Small intestine (tissue), 7 donors: ENCODE data around the gene ZNF460. TPM values are rescaled to one million over a fixed set of nuclear protein-coding genes. Genes with fewer than 3 reads are reported as not detected.
"Not testable (repeated sequence)": the region's sequence is repeated elsewhere in the genome, so short reads cannot be mapped to it uniquely, and the experiment has no call there.

Experiments used
- DNase-seq, 2 donors: peaks; one replicate each; pipeline versions ENCODE4 v3.0.0 to v3.0.0-alpha.2; 2013
- FAIRE-seq: peaks from 2 replicates; lab custom pipeline; 2012; peaks lifted over from hg19 to GRCh38; lab: Jason Lieb, UNC
- H3K27ac ChIP-seq, 3 donors: one replicate each; pipeline ENCODE4 v1.5.1; 2013; ENCODE audit warnings: low read length in 2 of 3, mild to moderate bottlenecking in 2 of 3, control low read depth in 1 of 3, inconsistent platforms in 1 of 3, low read depth in 1 of 3, moderate library complexity in 1 of 3
- H3K27me3 ChIP-seq, 3 donors: one replicate each; pipeline ENCODE4 v1.6.1; 2013; ENCODE audit warnings: low read length in 3 of 3, inconsistent platforms in 1 of 3; ENCODE audit not compliant: control insufficient read depth in 3 of 3, insufficient read depth in 3 of 3
- H3K36me3 ChIP-seq, 3 donors: one replicate each; pipeline ENCODE4 v1.6.1; 2013; ENCODE audit warnings: low read length in 3 of 3, inconsistent platforms in 1 of 3, low read depth in 1 of 3, mild to moderate bottlenecking in 1 of 3, moderate library complexity in 1 of 3; ENCODE audit not compliant: control insufficient read depth in 3 of 3, insufficient read depth in 2 of 3
- H3K4me1 ChIP-seq, 3 donors: one replicate each; pipeline ENCODE4 v1.6.1; 2013; ENCODE audit warnings: low read length in 2 of 3, inconsistent platforms in 1 of 3, low read depth in 1 of 3, mild to moderate bottlenecking in 1 of 3, moderate library complexity in 1 of 3; ENCODE audit not compliant: control insufficient read depth in 3 of 3, insufficient read depth in 2 of 3
- H3K4me3 ChIP-seq, 3 donors: one replicate each; pipeline ENCODE4 v1.5.1; 2013; ENCODE audit warnings: low read length in 3 of 3, control low read depth in 1 of 3, inconsistent platforms in 1 of 3, low read depth in 1 of 3, mild to moderate bottlenecking in 1 of 3, moderate library complexity in 1 of 3
- H3K9me3 ChIP-seq, 2 donors: one replicate each; pipeline ENCODE4 v1.6.1; 2013; ENCODE audit warnings: low read depth in 1 of 2, low read length in 1 of 2; ENCODE audit not compliant: control insufficient read depth in 2 of 2, insufficient read depth in 1 of 2
- WGBS, 3 donors: extraction: QIAGEN DNeasy Blood & Tissue Kit; methylation state at CpG; one replicate each; pipeline ENCODE4 v1.1.7; 2013; 5-methylcytosine and 5-hydroxymethylcytosine counted together
- polyA plus RNA-seq, 4 donors: library from polyadenylated mRNA; stranded (reverse) in 3 of 4; unstranded in 1 of 4; fragments of 200-250 nt in 3 of 4; fragments of 120-200 nt in 1 of 4; gene quantifications; one replicate each; pipeline versions ENCODE4 v1.2.1 to v1.2.3, GENCODE V29; 2013
- donor health status: healthy with polysubstance abuse.
- donor health status: control.
- donor health status: control.
- donor health status: Bipolar disorder and iron deficiency.
- donor health status: healthy.

ZNF460 gene
- polyA plus RNA-seq, 4 donors: 0.27 to 2.9 (median 1.5) TPM

DNA sequence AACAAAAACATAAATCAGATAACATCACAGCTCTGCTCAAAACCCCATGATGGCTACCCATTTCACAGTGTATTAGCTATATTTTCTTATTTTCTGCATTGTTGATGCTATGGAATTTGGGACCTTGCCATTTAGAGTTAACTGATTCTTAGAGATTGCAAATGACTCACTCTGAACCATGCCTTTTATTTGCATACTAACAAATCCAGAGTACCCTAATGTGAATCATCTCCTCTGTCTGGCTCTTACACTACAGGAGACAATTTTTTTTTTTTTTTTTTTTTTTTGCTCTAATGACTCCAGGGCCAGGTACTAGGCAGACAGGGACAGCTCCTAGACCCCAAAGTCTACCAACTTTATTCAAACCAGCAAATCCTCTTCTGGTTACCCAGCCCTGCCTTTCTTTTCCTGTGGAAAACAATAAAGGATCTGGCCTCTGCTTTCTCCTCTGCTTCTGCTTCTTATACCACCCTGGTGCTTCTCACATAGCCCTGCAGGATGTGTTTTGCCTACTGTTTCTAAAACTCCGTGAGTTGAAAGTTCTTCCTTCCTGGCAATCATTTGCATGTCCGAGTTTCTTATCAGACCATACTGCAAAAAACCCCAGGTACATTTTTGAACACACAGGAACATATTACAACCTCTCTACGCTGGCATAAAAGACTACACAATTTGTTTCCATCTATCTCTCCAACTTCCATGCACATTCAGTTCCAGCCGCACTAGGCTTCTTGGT is 10.6 kb upstream of the ZNF460 start:
- peaks cover 0 to 7% (median 0%) of the 10 kb centered on the region in 3 donors for H3K36me3 ChIP-seq
- peak overlapping the region in 1 of 3 donors; percentile 17 for H3K27ac ChIP-seq
- DNase-seq: no peak
- 72 to 88% (median 86%) methylated on average over 4 of the region's 4 CpGs for WGBS, 3 donors
- H3K27me3 ChIP-seq: no peaks in the 10 kb centered on the region
- FAIRE-seq: no peak
- H3K4me3 ChIP-seq: no peak overlapping the region
- no peaks in the 10 kb centered on the region for H3K4me1 ChIP-seq
- no peaks in the 10 kb centered on the region for H3K9me3 ChIP-seq

DNA sequence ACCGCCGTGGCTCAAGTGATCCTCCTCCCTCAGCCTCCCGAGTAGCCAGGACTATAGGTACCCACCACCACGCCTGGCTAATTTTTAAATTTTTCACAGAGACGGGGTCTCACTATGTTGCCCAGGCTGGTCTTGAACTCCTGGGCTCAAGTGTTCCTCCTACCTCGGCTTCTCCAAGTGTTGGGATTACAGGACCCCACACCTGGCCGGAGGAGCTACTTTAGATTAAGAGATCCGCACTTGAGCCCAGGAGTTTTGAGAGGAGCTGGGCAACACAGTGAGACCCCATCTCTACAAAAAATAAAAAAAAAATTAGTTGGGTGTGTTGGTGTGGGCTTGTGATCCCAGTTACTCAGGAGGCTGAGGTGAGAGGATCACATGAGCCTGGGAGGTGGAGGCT is 9.0 kb upstream of the ZNF460 start:
- 94 to 97% (median 96%) methylated on average over 8 of the region's 8 CpGs for WGBS, 3 donors
- Histone ChIP-seq H3K4me3 (no peak overlapping the region), H3K27me3 (no peaks in the 10 kb centered on the region), H3K27ac (no peak overlapping the region), H3K4me1 (no peaks in the 10 kb centered on the region), H3K36me3 (peaks cover 0 to 7% (median 0%) of the 10 kb centered on the region in 3 donors), H3K9me3 (no peaks in the 10 kb centered on the region)
- DNase-seq: no peak
- no peak for FAIRE-seq

DNA sequence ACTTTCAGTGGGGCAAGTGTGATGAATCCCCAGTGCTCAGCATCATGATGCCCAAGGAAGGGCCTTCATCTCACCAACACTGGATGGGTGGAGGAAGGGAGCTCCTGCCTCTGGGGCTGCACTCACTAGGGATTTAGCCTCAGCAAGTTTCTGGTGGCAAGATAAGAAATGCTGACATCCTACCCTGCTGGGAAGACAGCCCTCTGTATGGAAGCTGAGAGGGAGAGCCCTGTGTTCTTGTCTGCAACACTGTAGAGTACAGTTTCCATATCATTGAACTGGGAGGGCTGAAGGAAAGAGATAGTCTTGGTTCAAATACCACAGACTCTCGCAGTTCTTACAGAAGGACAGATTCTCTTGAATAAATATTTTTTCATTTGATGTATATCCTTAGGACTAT is 7.3 kb upstream of the ZNF460 start:
- Histone ChIP-seq H3K36me3 (peaks cover 0 to 7% (median 0%) of the 10 kb centered on the region in 3 donors), H3K27ac (no peak overlapping the region), H3K27me3 (no peaks in the 10 kb centered on the region), H3K9me3 (no peaks in the 10 kb centered on the region), H3K4me3 (no peak overlapping the region), H3K4me1 (no peaks in the 10 kb centered on the region)
- no peak for DNase-seq
- WGBS, 3 donors: 84 to 100% (median 100%) methylated on average over 1 of the region's 1 CpG
- FAIRE-seq: no peak

DNA sequence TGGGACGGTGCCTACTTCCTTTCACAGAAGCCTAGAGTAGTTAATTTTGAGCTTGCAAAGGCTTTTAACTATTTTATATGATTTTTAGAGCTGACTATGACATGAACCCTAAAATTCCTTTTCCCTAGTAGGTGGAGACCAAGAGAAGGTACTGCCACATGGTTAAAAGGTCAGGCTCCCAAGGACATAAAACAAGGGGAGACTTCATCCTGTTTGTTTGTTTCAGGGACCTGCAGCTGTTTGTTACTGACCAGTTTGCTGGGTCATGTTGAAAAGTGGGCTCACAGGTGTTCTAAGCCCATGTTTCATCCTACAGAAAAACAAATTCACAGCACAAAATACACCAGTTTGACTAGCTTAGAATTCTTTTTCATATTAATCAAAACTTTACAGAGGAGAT is 3.9 kb upstream of the ZNF460 start:
- FAIRE-seq (no peak), DNase-seq (no peak)
- H3K4me1 ChIP-seq: peaks cover 0 to 3% (median 0%) of the 10 kb centered on the region in 3 donors
- no peaks in the 10 kb centered on the region for H3K27me3 ChIP-seq
- no peak overlapping the region for H3K27ac ChIP-seq
- H3K9me3 ChIP-seq: no peaks in the 10 kb centered on the region
- no peak overlapping the region for H3K4me3 ChIP-seq
- 81 to 86% (median 86%) methylated on average over 1 of the region's 1 CpG for WGBS, 3 donors
- peaks cover 0 to 5% (median 0%) of the 10 kb centered on the region in 3 donors for H3K36me3 ChIP-seq

DNA sequence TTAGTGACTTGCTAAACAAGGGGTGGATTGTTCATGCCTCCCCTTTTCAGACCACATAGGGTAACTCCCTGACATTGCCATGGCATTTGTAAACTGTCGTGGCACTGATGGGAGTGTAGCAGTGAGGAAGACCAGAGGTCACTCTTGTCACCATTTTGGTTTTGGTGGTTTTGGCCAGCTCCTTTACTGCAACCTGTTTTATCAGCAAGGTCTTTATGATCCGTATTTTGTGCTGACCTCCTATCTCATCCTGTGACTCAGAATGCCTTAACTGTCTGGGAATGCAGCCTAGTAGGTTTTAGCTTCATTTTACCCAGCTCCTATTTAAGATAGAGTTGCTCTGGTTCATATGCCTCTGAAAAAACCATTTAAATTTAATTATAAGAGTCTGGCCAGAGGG is 1.8 kb upstream of the ZNF460 start:
- 84 to 91% (median 86%) methylated on average over 2 of the region's 2 CpGs for WGBS, 3 donors
- not testable (repeated sequence) for H3K9me3 ChIP-seq, H3K4me1 ChIP-seq, FAIRE-seq, DNase-seq, H3K27me3 ChIP-seq, H3K27ac ChIP-seq, H3K4me3 ChIP-seq
- peaks cover 0 to 13% (median 0%) of the 10 kb centered on the region in 3 donors for H3K36me3 ChIP-seq

DNA sequence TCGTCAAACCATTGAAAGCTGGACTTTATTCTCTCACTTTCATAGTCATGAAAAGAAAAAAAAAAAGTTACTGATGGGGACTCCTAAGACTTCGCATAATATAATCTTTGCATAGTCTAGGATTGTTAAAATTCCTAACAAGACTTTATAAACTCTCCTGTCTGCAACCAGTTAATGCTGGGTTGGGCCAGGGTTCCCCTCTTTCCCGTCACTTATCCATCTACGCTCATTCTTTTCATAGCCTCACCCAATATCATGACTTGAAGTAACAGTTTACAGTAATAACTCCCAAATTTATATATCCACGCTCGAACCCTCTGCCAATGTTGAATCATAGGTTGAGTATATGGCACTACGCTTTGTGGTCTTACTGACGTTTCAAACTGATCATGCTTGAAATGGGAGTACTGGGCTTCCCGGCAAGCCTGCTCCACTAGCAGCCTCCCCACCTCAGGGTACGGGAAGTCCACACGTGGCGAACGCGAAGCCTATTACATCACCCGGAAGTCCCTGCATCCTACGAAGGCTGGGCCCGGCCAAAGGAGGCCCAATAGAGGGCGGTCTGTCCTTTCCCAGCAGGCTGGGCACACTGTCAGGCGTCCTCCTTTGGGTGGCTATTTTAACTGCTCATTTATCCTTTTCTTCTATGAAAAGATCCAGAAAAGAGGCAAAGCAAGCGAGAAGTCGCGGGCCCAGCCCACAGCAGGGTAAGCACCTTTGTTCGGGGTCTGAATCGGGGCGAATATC is 694 bp upstream of the ZNF460 start:
- H3K27ac ChIP-seq: peak overlapping the region; percentile 91 to 99 (median 94)
- H3K36me3 ChIP-seq: peaks cover 0 to 20% (median 0%) of the 10 kb centered on the region in 3 donors
- DNase-seq (peak; percentile 93 to 97), FAIRE-seq (no peak)
- no peaks in the 10 kb centered on the region for H3K9me3 ChIP-seq
- H3K4me1 ChIP-seq: peaks cover 0 to 9% (median 6%) of the 10 kb centered on the region in 3 donors
- WGBS, 3 donors: 3 to 6% (median 5%) methylated on average over 25 of the region's 25 CpGs
- peak overlapping the region; percentile 62 to 93 (median 90) for H3K4me3 ChIP-seq
- no peaks in the 10 kb centered on the region for H3K27me3 ChIP-seq

DNA sequence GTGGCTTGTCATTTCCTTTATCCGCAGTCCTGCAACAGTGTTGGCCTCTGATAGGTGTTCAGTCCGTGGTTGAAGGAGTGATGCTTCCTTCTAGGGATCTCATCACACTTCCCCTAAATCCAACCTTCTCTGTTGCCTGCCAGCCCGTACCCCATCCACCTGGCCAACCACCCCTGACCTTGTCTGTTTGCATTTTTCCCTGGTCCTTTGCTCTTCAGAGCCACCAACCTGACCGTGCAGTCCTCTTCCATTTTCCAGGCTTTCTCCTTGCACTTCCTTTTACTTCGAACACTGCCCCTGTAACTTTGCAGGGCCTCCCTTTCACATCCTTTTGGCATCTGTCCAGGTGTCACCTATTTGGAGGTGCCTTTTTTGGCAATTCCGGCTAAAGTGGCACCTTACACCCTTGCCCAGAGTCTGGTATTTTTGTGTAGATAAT is 696 bp downstream of the ZNF460 start:
- 3 to 5% (median 3%) methylated on average over 6 of the region's 6 CpGs for WGBS, 3 donors
- Histone ChIP-seq H3K36me3 (peaks cover 4 to 29% (median 11%) of the 10 kb centered on the region in 3 donors), H3K4me3 (peak overlapping the region; percentile 62 to 93 (median 90)), H3K27me3 (no peaks in the 10 kb centered on the region), H3K9me3 (no peaks in the 10 kb centered on the region), H3K4me1 (peaks cover 0 to 9% (median 6%) of the 10 kb centered on the region in 3 donors), H3K27ac (peak overlapping the region; percentile 91 to 99 (median 94))
- FAIRE-seq (no peak), DNase-seq (peak in 1 of 2 donors; percentile 6)

DNA sequence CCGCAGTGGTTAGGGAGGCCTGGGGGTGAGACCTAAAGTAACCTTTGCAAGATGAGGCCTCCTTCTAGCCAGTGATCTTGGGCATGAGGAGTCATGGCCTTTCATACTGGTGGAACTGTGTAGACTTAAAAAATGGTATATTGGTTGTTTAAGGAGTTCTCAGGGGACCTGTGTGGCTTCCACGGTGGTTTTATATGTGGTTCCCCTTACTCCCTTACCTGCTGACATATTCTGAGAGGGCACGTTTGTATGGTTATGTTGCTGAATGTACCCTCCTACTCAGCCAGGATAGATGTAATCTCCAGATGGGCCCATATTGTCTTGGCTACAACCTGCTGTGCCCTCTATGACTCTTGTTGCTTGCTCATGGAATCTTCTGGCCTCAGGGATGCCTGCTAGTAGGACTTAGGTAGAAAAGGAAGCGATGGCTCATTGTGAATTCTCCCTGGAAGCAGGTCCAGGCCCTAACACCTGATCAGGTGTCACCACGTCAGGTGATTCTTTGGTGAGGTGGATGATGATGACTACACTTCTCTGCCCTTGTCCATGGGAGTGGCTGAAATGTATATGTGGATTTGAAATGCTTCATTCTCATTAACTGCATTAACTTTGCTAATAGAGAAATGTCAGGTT is 1.8 kb downstream of the ZNF460 start:
- no peak overlapping the region for H3K4me3 ChIP-seq
- H3K27me3 ChIP-seq: no peaks in the 10 kb centered on the region
- no peak for FAIRE-seq
- no peaks in the 10 kb centered on the region for H3K9me3 ChIP-seq
- H3K36me3 ChIP-seq: peaks cover 8 to 33% (median 17%) of the 10 kb centered on the region in 3 donors
- 73 to 83% (median 80%) methylated on average over 5 of the region's 5 CpGs for WGBS, 3 donors
- H3K27ac ChIP-seq: peak overlapping the region in 1 of 3 donors; percentile 44
- peaks cover 0 to 9% (median 6%) of the 10 kb centered on the region in 3 donors for H3K4me1 ChIP-seq
- peak in 1 of 2 donors; percentile 49 for DNase-seq
